IMR-90 (cell line): Measurements from ENCODE around the gene AGTPBP1. TPM values are rescaled to one million over a fixed set of nuclear protein-coding genes. Genes with fewer than 3 reads are reported as not detected.

ENCODE experiments used
- ATAC-seq: fragments of 200-7000 bp; cut with Tn5 transposase; 2 replicates; pipeline ENCODE4 v1.9.1; 2020; ENCODE audit warnings: low read depth, mild to moderate bottlenecking, moderate library complexity
- BruUV-seq: library from RNA; stranded (reverse); fragments of 400-500 nt; replicated peaks from 2 replicates; lab custom pipeline; 2021; lab: Mats Ljungman, UMichigan
- CTCF ChIA-PET: fragments of 300-600 bp; formaldehyde crosslinking; extraction: SDS; loops from one replicate; lab custom pipeline; 2021; ENCODE audit warnings: antibody characterized with exemption; lab: Yijun Ruan, JAX
- POLR2A ChIA-PET: fragments of 300-600 bp; sonication (Branson Sonifier 250); formaldehyde crosslinking; loops from one replicate; lab custom pipeline; 2022; ENCODE audit warnings: antibody characterized with exemption; ENCODE audit not compliant: unreplicated experiment; lab: Charles Lee
- DNase-seq: peaks from one replicate; pipeline ENCODE4 v3.0.0; 2013
- H2AFZ ChIP-seq: replicated peaks from 2 replicates; pipeline ENCODE3; 2013; ENCODE audit warnings: low read length, mild to moderate bottlenecking; ENCODE audit not compliant: poor library complexity
- H2AK5ac ChIP-seq: 2 replicates; pipeline ENCODE4 v1.6.1; 2013; ENCODE audit warnings: low read depth, low read length, inconsistent platforms
- H2AK9ac ChIP-seq: replicated peaks from 2 replicates; pipeline ENCODE3; 2013; ENCODE audit warnings: mild to moderate bottlenecking, low read depth, low read length, moderate library complexity; ENCODE audit not compliant: poor library complexity
- H2BK120ac ChIP-seq: 2 replicates; pipeline ENCODE4 v1.6.1; 2013; ENCODE audit warnings: low read depth, low read length, inconsistent platforms
- H2BK15ac ChIP-seq: 3 replicates; pipeline ENCODE4 v1.6.1; 2013; ENCODE audit warnings: low read depth, low read length, inconsistent platforms
- H2BK20ac ChIP-seq: 2 replicates; pipeline ENCODE4 v1.6.1; 2013; ENCODE audit warnings: low read depth, mild to moderate bottlenecking, inconsistent platforms, low read length, moderate library complexity
- H2BK5ac ChIP-seq: 2 replicates; pipeline ENCODE4 v1.6.1; 2013; ENCODE audit warnings: mild to moderate bottlenecking, low read depth, low read length, inconsistent platforms; ENCODE audit not compliant: poor library complexity, severe bottlenecking
- H3K14ac ChIP-seq: replicated peaks from 2 replicates; pipeline ENCODE4 v1.6.1; 2013; ENCODE audit warnings: low read depth, low read length, inconsistent platforms
- H3K18ac ChIP-seq: 2 replicates; pipeline ENCODE4 v1.6.1; 2013; ENCODE audit warnings: low read depth, low read length, control low read depth
- H3K23ac ChIP-seq: 2 replicates; pipeline ENCODE4 v1.6.1; 2013; ENCODE audit warnings: low read depth, low read length, inconsistent platforms
- H3K27ac ChIP-seq: 2 replicates; pipeline ENCODE4 v1.5.1; 2013; ENCODE audit warnings: mild to moderate bottlenecking, control low read depth, low read length; ENCODE audit not compliant: insufficient read depth
- H3K27me3 ChIP-seq: 2 replicates; pipeline ENCODE4 v1.6.1; 2013; ENCODE audit warnings: low read length; ENCODE audit not compliant: control insufficient read depth, insufficient read depth
- H3K36me3 ChIP-seq: 2 replicates; pipeline ENCODE4 v1.6.1; 2013; ENCODE audit warnings: low read length, mixed read lengths; ENCODE audit not compliant: control insufficient read depth, insufficient read depth
- H3K4ac ChIP-seq: 2 replicates; pipeline ENCODE4 v1.6.1; 2013; ENCODE audit warnings: low read depth, low read length, inconsistent platforms
- H3K4me1 ChIP-seq: 2 replicates; pipeline ENCODE4 v1.6.1; 2013; ENCODE audit warnings: low read length, mixed read lengths; ENCODE audit not compliant: control insufficient read depth, insufficient read depth
- H3K4me2 ChIP-seq: 2 replicates; pipeline ENCODE4 v1.6.1; 2013; ENCODE audit warnings: low read depth, mild to moderate bottlenecking, control low read depth, low read length, moderate library complexity
- H3K4me3 ChIP-seq: 2 replicates; pipeline ENCODE4 v1.5.1; 2013; ENCODE audit warnings: low read depth, mild to moderate bottlenecking, control low read depth, low read length, moderate library complexity; ENCODE audit not compliant: insufficient read depth
- H3K56ac ChIP-seq: 2 replicates; pipeline ENCODE4 v1.6.1; 2013; ENCODE audit warnings: low read length, inconsistent platforms; ENCODE audit not compliant: insufficient read depth; ENCODE audit errors: extremely low read depth
- H3K79me1 ChIP-seq, 2 experiments: 2 replicates each; pipeline ENCODE4 v1.6.1; 2013; ENCODE audit warnings: low read length in 2 of 2, inconsistent platforms in 1 of 2, low read depth in 1 of 2
- H3K9ac ChIP-seq: 2 replicates; pipeline ENCODE4 v1.6.1; 2013; ENCODE audit warnings: low read depth, low read length, control low read depth
- H3K9me1 ChIP-seq: 2 replicates; pipeline ENCODE4 v1.6.1; 2013; ENCODE audit warnings: low read length, inconsistent platforms; ENCODE audit not compliant: insufficient read depth
- H3K9me3 ChIP-seq: 2 replicates; pipeline ENCODE4 v1.6.1; 2013; ENCODE audit warnings: low read length; ENCODE audit not compliant: control insufficient read depth, insufficient read depth
- H4K20me1 ChIP-seq: 2 replicates; pipeline ENCODE4 v1.6.1; 2013; ENCODE audit warnings: low read length, inconsistent platforms; ENCODE audit not compliant: insufficient read depth
- H4K5ac ChIP-seq: 2 replicates; pipeline ENCODE4 v1.6.1; 2013; ENCODE audit warnings: mild to moderate bottlenecking, low read depth, low read length, control low read depth
- H4K8ac ChIP-seq, 2 experiments: 2 replicates each; pipeline ENCODE4 v1.6.1; 2013; ENCODE audit warnings: low read depth in 2 of 2, low read length in 2 of 2, control low read depth in 1 of 2, inconsistent platforms in 1 of 2
- H4K91ac ChIP-seq: 2 replicates; pipeline ENCODE4 v1.6.1; 2013; ENCODE audit warnings: low read depth, low read length, inconsistent platforms; ENCODE audit not compliant: insufficient read depth
- BHLHE40 ChIP-seq: fragments of 150-350 bp; IDR thresholded peaks from 2 replicates; pipeline ENCODE4 v1.6.1; 2016; ENCODE audit warnings: mild to moderate bottlenecking, low read depth, low read length
- CHD1 ChIP-seq: IDR thresholded peaks from 2 replicates; pipeline ENCODE4 v1.6.1; 2012; ENCODE audit warnings: low read depth, low read length, improper control_type of control experiment
- ELK1 ChIP-seq: fragments of 150-350 bp; IDR thresholded peaks from 2 replicates; pipeline ENCODE4 v1.6.1; 2016; ENCODE audit warnings: low read depth, mild to moderate bottlenecking, low read length, moderate library complexity, borderline replicate concordance
- FOS ChIP-seq: fragments of 150-350 bp; IDR thresholded peaks from 2 replicates; pipeline ENCODE4 v1.6.1; 2016; ENCODE audit warnings: low read depth, low read length
- MAFK ChIP-seq: IDR thresholded peaks from 2 replicates; pipeline ENCODE4 v1.6.1; 2012; ENCODE audit warnings: low read depth, low read length, improper control_type of control experiment
- MAZ ChIP-seq: IDR thresholded peaks from 2 replicates; pipeline ENCODE4 v1.6.1; 2012; ENCODE audit warnings: low read depth, mild to moderate bottlenecking, low read length, improper control_type of control experiment, moderate library complexity, borderline replicate concordance
- MXI1 ChIP-seq: IDR thresholded peaks from 2 replicates; pipeline ENCODE4 v1.6.1; 2012; ENCODE audit warnings: low read depth, mild to moderate bottlenecking, low read length, moderate library complexity, borderline replicate concordance
- RAD21 ChIP-seq: IDR thresholded peaks from 2 replicates; pipeline ENCODE4 v1.6.1; 2012; ENCODE audit warnings: low read length, improper control_type of control experiment
- RCOR1 ChIP-seq: IDR thresholded peaks from 2 replicates; pipeline ENCODE4 v1.6.1; 2012; ENCODE audit warnings: mild to moderate bottlenecking, low read length, improper control_type of control experiment; ENCODE audit not compliant: insufficient replicate concordance
- RFX5 ChIP-seq: IDR thresholded peaks from 2 replicates; pipeline ENCODE4 v1.8.0; 2012; ENCODE audit warnings: low read depth, mild to moderate bottlenecking, low read length, moderate library complexity
- SMC3 ChIP-seq: fragments of 150-350 bp; IDR thresholded peaks from 2 replicates; pipeline ENCODE4 v1.6.1; 2016; ENCODE audit warnings: low read depth, mild to moderate bottlenecking, antibody characterized with exemption, low read length, moderate library complexity
- USF2 ChIP-seq: fragments of 150-350 bp; IDR thresholded peaks from 2 replicates; pipeline ENCODE4 v1.6.1; 2017; ENCODE audit warnings: mild to moderate bottlenecking, antibody characterized with exemption, low read length, low read depth
- WGBS, 2 experiments: methylation state at CpG; one replicate each; pipeline versions ENCODE4 v1.1.5 to v1.1.7; 2013; ENCODE audit warnings: missing lambda C conversion rate in 2 of 2; ENCODE audit not compliant: insufficient read length in 1 of 2; ENCODE audit errors: extremely low coverage in 2 of 2; 5-methylcytosine and 5-hydroxymethylcytosine counted together
- dilution Hi-C: fragments of 300-500 bp; cut with HindIII; formaldehyde crosslinking; loops from one replicate; pipeline ENCODE4 v1.14.3; 2018; ENCODE audit warnings: low sequenced_read_pairs; ENCODE audit not compliant: unreplicated experiment
- in situ Hi-C: fragments of 300-500 bp; cut with MboI; formaldehyde crosslinking; loops from 3 replicates; pipeline ENCODE4 v1.14.3; 2019; ENCODE audit warnings: low sequenced_read_pairs, inconsistent platforms, mixed read lengths
- intact Hi-C: fragments of 100-400 bp; cut with micrococcal nuclease; formaldehyde crosslinking; loops from 2 replicates; pipeline ENCODE4 v1.10.0; 2022
- polyA plus RNA-seq, 3 experiments: library from polyadenylated mRNA; depleted of rRNA; stranded (reverse); fragments of >200 nt; gene quantifications; 2 replicates each; pipeline ENCODE4 v1.2.3, GENCODE V29; 2012; ENCODE audit warnings: low replicate concordance in 1 of 3
- total RNA-seq: library from RNA; depleted of rRNA; stranded (reverse); fragments of >200 nt; gene quantifications from 2 replicates; pipeline ENCODE4 v1.2.3, GENCODE V29; 2012

The AGTPBP1 gene
- total and polyA plus RNA-seq, 2 of the 4 experiments (the other 2 are of a cell fraction): 3.3 to 9.0 TPM

GRCh38 chr9:85543196-85543595 is 198.6 kb downstream of the AGTPBP1 start:
- no peak overlapping the region for H3K23ac ChIP-seq
- in situ Hi-C loops (no loop called here), dilution Hi-C loops (no loop called here), intact Hi-C loops (no loop called here)
- H3K27ac ChIP-seq: no peak overlapping the region
- H3K4me3 ChIP-seq: no peak overlapping the region
- H3K14ac ChIP-seq: no peak overlapping the region
- no peaks in the 10 kb centered on the region for H3K4me1 ChIP-seq
- no peaks in the 10 kb centered on the region for H3K36me3 ChIP-seq
- POLR2A ChIA-PET: no interaction called here
- H3K9me3 ChIP-seq: no peaks in the 10 kb centered on the region
- no peak overlapping the region for H3K4ac ChIP-seq
- no peak overlapping the region for H2AK5ac ChIP-seq
- no peak overlapping the region for H3K4me2 ChIP-seq
- CTCF ChIA-PET: interaction anchor here (0.9 kb wide), 1 partner anchor 18 kb away, joined by 5 read pairs; no protein-coding TSS in a partner anchor
- H3K27me3 ChIP-seq: no peaks in the 10 kb centered on the region
- ATAC-seq (no peak), DNase-seq (no peak)
- H2AFZ ChIP-seq: no peak overlapping the region
- H2BK120ac ChIP-seq: no peak overlapping the region
- no peak overlapping the region for H3K18ac ChIP-seq
- H2BK15ac ChIP-seq: no peak overlapping the region
- no peak overlapping the region for H2BK20ac ChIP-seq
- no CpG with 5 or more reads among the region's 1 CpG for WGBS, 2 experiments
- no peaks in the 10 kb centered on the region for H4K20me1 ChIP-seq
- BruUV-seq: no TSS peak
- no peaks in the 10 kb centered on the region for H3K9me1 ChIP-seq
- H3K79me1 ChIP-seq: no peaks in the 10 kb centered on the region
- no peak overlapping the region for H4K5ac ChIP-seq
- no peak overlapping the region for H4K8ac ChIP-seq
- no peak overlapping the region for H2AK9ac ChIP-seq
- no peak overlapping the region for H2BK5ac ChIP-seq
- H3K9ac ChIP-seq: no peak overlapping the region
- no peak for TF ChIP-seq FOS
- TF ChIP-seq SMC3: no peak
- TF ChIP-seq MAFK: no peak
- TF ChIP-seq RCOR1: no peak
- TF ChIP-seq RAD21: no peak
- no peak for TF ChIP-seq MAZ
- TF ChIP-seq CHD1: no peak
- no peak for TF ChIP-seq RFX5
- no peak for TF ChIP-seq USF2
- TF ChIP-seq MXI1: no peak
- TF ChIP-seq ELK1: no peak
- no peak for TF ChIP-seq BHLHE40
- no peak overlapping the region for H4K91ac ChIP-seq
- no peak overlapping the region for H3K56ac ChIP-seq
